Muscle layer of duodenum (tissue), 2 donors: ENCODE data around the gene FAM78A.
"Not testable (repeated sequence)": the region's sequence is repeated elsewhere in the genome, so short reads cannot be mapped to it uniquely, and the experiment has no call there.

Source experiments
- H3K27ac ChIP-seq: one replicate; pipeline ENCODE4 v1.7.0; 2013; ENCODE audit warnings: mild to moderate bottlenecking, low read length
- H3K27me3 ChIP-seq: one replicate; pipeline ENCODE4 v1.7.0; 2013; ENCODE audit warnings: low read depth, mild to moderate bottlenecking, control low read depth, low read length
- H3K36me3 ChIP-seq, 2 donors: one replicate each; pipeline ENCODE4 v1.7.0; 2013; ENCODE audit warnings: low read length in 2 of 2, control low read depth in 1 of 2, mild to moderate bottlenecking in 1 of 2; ENCODE audit not compliant: insufficient read depth in 2 of 2, control insufficient read depth in 1 of 2
- H3K4me1 ChIP-seq, 2 donors: one replicate each; pipeline ENCODE4 v1.7.0; 2013; ENCODE audit warnings: low read length in 2 of 2, mild to moderate bottlenecking in 2 of 2, control low read depth in 1 of 2, moderate library complexity in 1 of 2; ENCODE audit not compliant: insufficient read depth in 2 of 2, control insufficient read depth in 1 of 2
- H3K4me3 ChIP-seq, 2 donors: one replicate each; pipeline ENCODE4 v1.7.0; 2013; ENCODE audit warnings: low read length in 2 of 2, low read depth in 1 of 2, mild to moderate bottlenecking in 1 of 2
- H3K9me3 ChIP-seq, 2 donors: one replicate each; pipeline ENCODE4 v1.7.0; 2013; ENCODE audit warnings: low read length in 2 of 2, control low read depth in 1 of 2, mild to moderate bottlenecking in 1 of 2; ENCODE audit not compliant: control insufficient read depth in 1 of 2
- donor health status: healthy.

FAM78A gene

DNA sequence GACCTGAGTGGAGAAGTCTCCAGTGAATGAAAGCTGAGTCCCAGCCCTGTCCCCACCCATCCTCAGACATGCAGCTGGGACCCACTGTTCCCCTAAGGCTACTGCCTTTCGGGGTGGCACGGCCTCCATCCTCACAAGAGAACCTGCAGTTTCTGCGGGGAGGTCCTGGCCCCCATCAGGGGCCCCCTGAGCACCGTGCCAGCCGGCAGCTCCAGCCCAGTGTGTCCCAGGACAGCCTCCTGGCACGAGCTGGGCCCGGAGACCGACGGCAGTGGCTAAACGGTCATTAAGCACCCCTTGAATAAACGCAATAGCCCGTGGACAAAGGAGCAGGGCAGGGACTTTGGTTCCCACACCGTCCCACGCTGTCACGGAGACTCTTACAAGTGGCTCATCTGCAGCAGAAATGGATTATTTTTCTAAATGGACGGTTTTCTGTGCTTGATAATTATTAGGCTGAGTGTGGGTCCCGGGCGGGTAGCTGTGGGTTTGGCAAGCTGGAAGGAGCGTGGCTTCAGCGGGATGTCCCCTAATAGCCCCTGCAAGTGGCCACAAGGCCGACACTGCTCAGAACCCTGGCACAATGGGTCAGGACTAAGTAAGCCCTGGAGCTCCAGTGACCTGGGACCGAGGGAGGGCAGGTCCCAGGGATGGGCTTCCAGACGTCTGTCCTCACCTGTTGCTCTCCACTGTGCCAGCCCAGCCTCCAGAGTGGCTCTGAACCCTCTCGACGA, 17.4 kb downstream of the FAM78A start:
- Histone ChIP-seq H3K4me1 (peaks cover 4 to 8% of the 10 kb centered on the region in 2 donors), H3K27ac (no peak overlapping the region)

DNA sequence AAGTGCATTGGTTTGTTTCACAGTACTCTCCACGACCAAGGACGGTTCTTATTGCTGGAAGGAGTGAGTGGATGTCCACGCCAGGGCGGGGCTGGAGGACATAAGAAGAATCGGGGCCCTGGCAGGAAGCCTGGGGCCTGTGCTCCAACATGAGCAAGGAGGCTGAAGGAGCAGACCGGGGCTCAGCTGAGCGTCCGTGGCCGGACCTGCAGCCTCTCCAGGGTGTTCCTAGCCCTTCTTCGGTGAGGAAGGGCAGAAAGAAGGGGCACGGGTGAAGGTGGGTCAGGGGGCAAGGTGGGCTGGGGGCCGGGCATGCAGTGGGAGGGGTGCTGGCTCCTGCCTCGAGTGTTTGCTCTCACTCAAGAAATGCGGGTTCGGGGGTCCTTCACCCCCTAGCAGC, 18.1 kb downstream of the FAM78A start:
- no peaks in the 10 kb centered on the region for H3K27me3 ChIP-seq
- no peaks in the 10 kb centered on the region for H3K9me3 ChIP-seq
- no peak overlapping the region for H3K4me3 ChIP-seq
- H3K27ac ChIP-seq, result no peak overlapping the region
- H3K36me3 ChIP-seq, result peaks cover 3 to 8% of the 10 kb centered on the region in 2 donors
- H3K4me1 ChIP-seq, result peaks cover 4 to 8% of the 10 kb centered on the region in 2 donors

More for the DNA sequence above, 17.4 kb downstream of the FAM78A start:
- H3K9me3 ChIP-seq, result no peaks in the 10 kb centered on the region
- no peak overlapping the region for H3K4me3 ChIP-seq
- H3K27me3 ChIP-seq, result no peaks in the 10 kb centered on the region
- peaks cover 3 to 8% of the 10 kb centered on the region in 2 donors for H3K36me3 ChIP-seq

GRCh38 chr9:131257266-131258025, 18.9 kb downstream of the FAM78A start:
- H3K27me3 ChIP-seq, result no peaks in the 10 kb centered on the region
- no peak overlapping the region for H3K4me3 ChIP-seq
- peaks cover 4 to 8% of the 10 kb centered on the region in 2 donors for H3K4me1 ChIP-seq
- H3K27ac ChIP-seq, result no peak overlapping the region
- peaks cover 3 to 8% of the 10 kb centered on the region in 2 donors for H3K36me3 ChIP-seq
- no peaks in the 10 kb centered on the region for H3K9me3 ChIP-seq

DNA sequence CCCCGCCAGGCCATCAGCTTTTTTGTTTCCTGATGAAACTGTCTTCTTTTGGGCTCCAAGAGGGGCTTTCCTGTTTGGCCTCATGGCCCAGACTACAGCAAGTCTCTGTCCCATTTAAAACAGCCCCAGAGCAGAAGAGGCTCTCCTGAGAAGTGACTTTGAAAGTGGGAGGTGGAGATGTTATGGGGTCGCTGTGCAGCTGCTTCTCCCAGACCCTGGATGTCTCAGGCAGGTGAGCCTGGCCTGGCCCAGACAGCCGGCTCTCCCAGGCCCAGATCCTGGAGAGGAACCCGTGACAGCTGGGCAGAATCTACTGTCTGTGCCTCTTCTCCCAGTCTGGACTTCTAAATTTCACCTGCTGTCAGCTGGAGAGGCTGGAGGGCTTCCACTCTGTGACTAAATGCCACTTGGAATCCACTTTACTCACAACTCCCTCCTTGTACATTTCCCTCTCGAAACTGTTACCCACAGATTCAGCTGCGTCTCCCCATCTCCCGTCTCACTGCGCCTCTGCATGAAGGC, 20.6 kb downstream of the FAM78A start:
- Histone ChIP-seq H3K4me1 (peaks cover 4 to 8% of the 10 kb centered on the region in 2 donors), H3K36me3 (peaks cover under 1 to 3% of the 10 kb centered on the region in 2 donors), H3K27me3 (no peaks in the 10 kb centered on the region), H3K9me3 (no peaks in the 10 kb centered on the region), H3K27ac (peak overlapping the region; percentile 51), H3K4me3 (peak overlapping the region in 1 of 2 donors; percentile 39)

GRCh38 chr9:131254626-131255025, 21.7 kb downstream of the FAM78A start:
- Histone ChIP-seq H3K27ac (no peak overlapping the region), H3K4me3 (no peak overlapping the region), H3K9me3 (no peaks in the 10 kb centered on the region), H3K36me3 (no peaks in the 10 kb centered on the region), H3K27me3 (no peaks in the 10 kb centered on the region), H3K4me1 (peaks cover 4 to 8% of the 10 kb centered on the region in 2 donors)

DNA sequence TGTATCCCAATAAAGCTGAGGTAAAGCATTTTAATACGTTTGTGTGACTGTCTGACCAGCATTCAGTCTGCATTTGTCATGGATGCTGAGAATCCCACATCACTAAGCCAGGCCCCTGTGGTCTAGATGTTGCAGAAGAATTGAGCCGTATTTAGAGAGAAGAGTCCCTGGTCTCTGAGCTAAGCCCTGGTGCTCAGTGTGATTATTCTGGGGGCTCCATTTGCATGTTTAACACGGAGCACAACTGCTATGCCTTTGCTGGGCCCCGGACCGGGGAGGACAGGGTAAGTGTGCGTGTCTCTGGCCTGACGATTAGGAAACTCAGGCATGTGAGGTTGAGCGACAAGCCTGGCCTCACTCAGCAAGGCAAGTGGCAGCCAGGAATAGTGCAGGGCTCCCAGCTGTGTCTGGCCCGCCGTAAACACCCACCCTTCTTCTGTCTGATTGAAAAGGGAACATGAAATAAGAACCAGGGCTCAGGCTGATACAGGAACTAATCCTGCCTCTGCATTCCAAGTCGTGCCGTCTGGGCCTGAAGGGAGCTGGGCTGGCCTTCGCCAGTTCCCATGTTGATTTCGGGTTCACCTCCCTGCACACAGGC, 22.3 kb downstream of the FAM78A start:
- Histone ChIP-seq H3K36me3 (no peaks in the 10 kb centered on the region), H3K4me1 (peaks cover 4 to 8% of the 10 kb centered on the region in 2 donors), H3K4me3 (no peak overlapping the region), H3K27ac (peak overlapping the region; percentile 39), H3K9me3 (no peaks in the 10 kb centered on the region), H3K27me3 (no peaks in the 10 kb centered on the region)

- H3K36me3 ChIP-seq, result no peaks in the 10 kb centered on the region
- H3K4me3 ChIP-seq, result peak overlapping the region; percentile 7 to 17
- H3K27me3 ChIP-seq, result no peaks in the 10 kb centered on the region
- no peaks in the 10 kb centered on the region for H3K9me3 ChIP-seq
- H3K4me1 ChIP-seq, result peaks cover 4% of the 10 kb centered on the region in 2 donors
- no peak overlapping the region for H3K27ac ChIP-seq
Observed at GRCh38 chr9:131252120-131252519, 24.2 kb downstream of the FAM78A start.

- Histone ChIP-seq H3K4me3 (no peak overlapping the region), H3K9me3 (peaks cover 0 to 4% of the 10 kb centered on the region in 2 donors), H3K36me3 (no peaks in the 10 kb centered on the region), H3K4me1 (no peaks in the 10 kb centered on the region), H3K27ac (no peak overlapping the region), H3K27me3 (no peaks in the 10 kb centered on the region)
Observed at GRCh38 chr9:131246618-131247017, 29.7 kb downstream of the FAM78A start.

DNA sequence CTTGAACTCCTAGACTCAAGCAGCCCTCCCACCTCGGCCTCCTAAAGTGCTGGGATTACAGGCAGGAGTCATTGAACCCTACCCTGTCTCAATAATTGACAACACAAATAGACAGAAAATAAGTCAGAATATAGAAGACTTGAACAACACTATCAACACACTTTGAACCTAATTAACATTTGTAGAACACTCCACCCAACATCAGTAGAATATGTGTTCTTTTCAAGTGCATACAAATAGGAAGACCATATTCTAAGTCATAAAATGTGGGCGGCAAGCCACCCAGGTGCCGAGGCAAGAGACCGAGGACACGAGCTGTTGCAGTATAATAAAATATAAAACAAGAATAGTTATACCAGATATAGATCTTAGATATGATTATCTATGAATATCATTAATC, 32.0 kb downstream of the FAM78A start:
- not testable (repeated sequence) for H3K27me3 ChIP-seq, H3K36me3 ChIP-seq, H3K4me1 ChIP-seq, H3K4me3 ChIP-seq, H3K27ac ChIP-seq, H3K9me3 ChIP-seq

GRCh38 chr9:131240047-131240921, 36.0 kb downstream of the FAM78A start:
- Histone ChIP-seq H3K27me3 (no peaks in the 10 kb centered on the region), H3K9me3 (peaks cover 0 to 4% of the 10 kb centered on the region in 2 donors), H3K4me1 (peaks cover 8 to 16% of the 10 kb centered on the region in 2 donors), H3K36me3 (peaks cover 0 to under 1% of the 10 kb centered on the region in 2 donors), H3K4me3 (no peak overlapping the region), H3K27ac (no peak overlapping the region)
